Hypothalamus (tissue), 51 donors: ENCODE results near the gene KCNK4.
A peak's percentile ranks its signal among the peaks of the same experiment; 100 is the strongest.
"Not testable (repeated sequence)": the region's sequence is repeated elsewhere in the genome, so short reads cannot be mapped to it uniquely, and the experiment has no call there.

Experiments
- DNase-seq, 51 donors: peaks; one replicate each; lab custom pipeline; 2025; lab: John Stamatoyannopoulos, UW

The KCNK4 gene

GRCh38 chr11:64318766-64319761 lies 28.0 kb downstream of the KCNK4 start:
- DNase-seq = no peak

- no peak for DNase-seq
Observed at GRCh38 chr11:64320556-64320955, 29.5 kb downstream of the KCNK4 start.

- DNase-seq = no peak
Observed at GRCh38 chr11:64321026-64321425, 29.9 kb downstream of the KCNK4 start.

GRCh38 chr11:64321533-64321932 lies 30.4 kb downstream of the KCNK4 start:
- no peak for DNase-seq

GRCh38 chr11:64322925-64323260 lies 31.8 kb downstream of the KCNK4 start:
- no peak for DNase-seq

- no peak for DNase-seq
Observed at GRCh38 chr11:64323373-64323772, 32.3 kb downstream of the KCNK4 start.

GRCh38 chr11:64323984-64324383 lies 32.9 kb downstream of the KCNK4 start:
- DNase-seq = not testable (repeated sequence)

- DNase-seq = no peak
Observed at GRCh38 chr11:64324692-64325469, 33.8 kb downstream of the KCNK4 start.

GRCh38 chr11:64327375-64327774 lies 36.3 kb downstream of the KCNK4 start:
- DNase-seq = no peak

GRCh38 chr11:64327993-64328392 lies 36.9 kb downstream of the KCNK4 start:
- no peak for DNase-seq

GRCh38 chr11:64330888-64331287 lies 39.8 kb downstream of the KCNK4 start:
- DNase-seq = no peak

GRCh38 chr11:64331569-64332371 lies 40.7 kb downstream of the KCNK4 start:
- DNase-seq = peak in 16 of 51 donors; percentile 10 to 59 (median 28)

GRCh38 chr11:64333556-64333955 lies 42.5 kb downstream of the KCNK4 start:
- DNase-seq = no peak

- no peak for DNase-seq
Observed at GRCh38 chr11:64334764-64335735, 43.9 kb downstream of the KCNK4 start.

- no peak for DNase-seq
Observed at GRCh38 chr11:64337538-64338249, 46.6 kb downstream of the KCNK4 start.

- DNase-seq = no peak
Observed at GRCh38 chr11:64338716-64339115, 47.6 kb downstream of the KCNK4 start.

GRCh38 chr11:64339286-64339685 lies 48.2 kb downstream of the KCNK4 start:
- no peak for DNase-seq

- peak in 17 of 51 donors; percentile 5 to 43 (median 23) for DNase-seq
Observed at GRCh38 chr11:64339754-64340408, 48.8 kb downstream of the KCNK4 start, which contains the start of gene CCDC88B. Gene CCDC88B, plus strand, starts transcription at chr11:64340204. Its CDS starts 63 bp downstream, at chr11:64340267.
